T-helper 1 cell treated with Interleukin-12 subunit alpha and Interleukin-12 subunit beta and Interleukin-4 antibody, amounts not matched to agents 30 ng/mL and 1 ng/mL, for 36 hours (primary cell): Measurements from ENCODE around the gene SLC6A13. TPM values are rescaled to one million over a fixed set of nuclear protein-coding genes. Genes with fewer than 3 reads are reported as not detected.
"Not testable (repeated sequence)": the region's sequence is repeated elsewhere in the genome, so short reads cannot be mapped to it uniquely, and the experiment has no call there.

Experiments
- intact Hi-C: fragments of 100-400 bp; cut with micrococcal nuclease; formaldehyde crosslinking; loops from one replicate; pipeline ENCODE4 v1.15.1; 2024
- total RNA-seq: library from RNA; stranded (reverse); gene quantifications from 2 replicates; pipeline ENCODE4 v1.2.3, GENCODE V29; 2022

The SLC6A13 gene
- total RNA-seq, 1 donor from 2014 or later, result 0.78 TPM

- intact Hi-C loops, result not testable (repeated sequence)
Measured at GRCh38 chr12:217029-217428, 45.6 kb downstream of the SLC6A13 start.

GRCh38 chr12:215116-215515, 47.5 kb downstream of the SLC6A13 start:
- intact Hi-C loops, result no loop called here

- intact Hi-C loops, result no loop called here
Measured at GRCh38 chr12:214003-214741, 48.5 kb downstream of the SLC6A13 start, which contains the start of gene SLC6A12. SLC6A12 (minus strand) TSS chr12:214157; CDS start chr12:209986, 4,171 bp downstream.

- intact Hi-C loops, result no loop called here
Measured at GRCh38 chr12:213527-213932, 49.1 kb downstream of the SLC6A13 start.

GRCh38 chr12:212715-213526, 49.7 kb downstream of the SLC6A13 start:
- intact Hi-C loops, result no loop called here

- intact Hi-C loops, result no loop called here
Measured at GRCh38 chr12:212415-212714, 50.3 kb downstream of the SLC6A13 start.

GRCh38 chr12:211639-212414, 50.8 kb downstream of the SLC6A13 start:
- intact Hi-C loops, result no loop called here

- intact Hi-C loops, result no loop called here
Measured at GRCh38 chr12:211142-211465, 51.5 kb downstream of the SLC6A13 start.

GRCh38 chr12:210277-211141, 52.1 kb downstream of the SLC6A13 start:
- intact Hi-C loops, result no loop called here

GRCh38 chr12:209851-210250, 52.8 kb downstream of the SLC6A13 start:
- intact Hi-C loops, result no loop called here

GRCh38 chr12:209246-209645, 53.4 kb downstream of the SLC6A13 start:
- intact Hi-C loops, result no loop called here

GRCh38 chr12:208813-209212, 53.8 kb downstream of the SLC6A13 start:
- intact Hi-C loops, result no loop called here

GRCh38 chr12:207804-208203, 54.8 kb downstream of the SLC6A13 start:
- intact Hi-C loops, result no loop called here

GRCh38 chr12:206746-207440, 55.7 kb downstream of the SLC6A13 start:
- intact Hi-C loops, result no loop called here

- intact Hi-C loops, result no loop called here
Measured at GRCh38 chr12:205026-205425, 57.6 kb downstream of the SLC6A13 start.

- intact Hi-C loops, result no loop called here
Measured at GRCh38 chr12:204261-204678, 58.4 kb downstream of the SLC6A13 start.

- intact Hi-C loops, result no loop called here
Measured at GRCh38 chr12:203462-204260, 59.0 kb downstream of the SLC6A13 start.

GRCh38 chr12:203074-203461, 59.6 kb downstream of the SLC6A13 start:
- intact Hi-C loops, result no loop called here

- intact Hi-C loops, result no loop called here
Measured at GRCh38 chr12:202081-202731, 60.4 kb downstream of the SLC6A13 start.
